Neural progenitor cell (in vitro differentiated cells): ENCODE data around the gene C11orf58. TPM values are rescaled to one million over a fixed set of nuclear protein-coding genes. Genes with fewer than 3 reads are reported as not detected.

Experiments
- DNase-seq: peaks from one replicate; pipeline ENCODE4 v3.0.0-alpha.2; 2016; ENCODE audit warnings: low spot score
- H2AFZ ChIP-seq: fragments of 200-600 bp; sonication (generic); replicated peaks from 2 replicates; pipeline ENCODE4 v1.6.1; 2016; ENCODE audit warnings: antibody characterized with exemption
- H3F3A ChIP-seq: fragments of 200-600 bp; sonication (generic); 2 replicates; pipeline ENCODE4 v1.6.1; 2016; ENCODE audit warnings: antibody characterized with exemption, low read depth
- H3K27ac ChIP-seq: fragments of 200-600 bp; sonication (generic); 2 replicates; pipeline ENCODE4 v1.5.1; 2016; ENCODE audit warnings: mild to moderate bottlenecking
- H3K27me3 ChIP-seq: fragments of 200-600 bp; sonication (generic); 2 replicates; pipeline ENCODE4 v1.6.1; 2016; ENCODE audit warnings: mild to moderate bottlenecking, moderate library complexity
- H3K36me3 ChIP-seq: fragments of 200-600 bp; sonication (generic); 2 replicates; pipeline ENCODE4 v1.5.1; 2016
- H3K4me1 ChIP-seq: fragments of 200-600 bp; sonication (generic); 2 replicates; pipeline ENCODE4 v1.6.1; 2016; ENCODE audit warnings: mixed run types
- H3K4me2 ChIP-seq: fragments of 200-600 bp; sonication (generic); 2 replicates; pipeline ENCODE4 v1.6.1; 2016
- H3K4me3 ChIP-seq: fragments of 200-600 bp; sonication (generic); 2 replicates; pipeline ENCODE4 v1.5.1; 2016
- H3K79me2 ChIP-seq: fragments of 200-600 bp; sonication (generic); 2 replicates; pipeline ENCODE4 v1.6.1; 2016; ENCODE audit warnings: low read depth
- H3K9ac ChIP-seq: fragments of 200-600 bp; sonication (generic); 2 replicates; pipeline ENCODE4 v1.6.1; 2016
- H3K9me3 ChIP-seq: fragments of 200-600 bp; sonication (generic); 2 replicates; pipeline ENCODE4 v1.5.1; 2016; ENCODE audit warnings: low read depth
- H4K20me1 ChIP-seq: fragments of 200-600 bp; sonication (generic); 2 replicates; pipeline ENCODE4 v1.6.1; 2016; ENCODE audit warnings: low read depth
- H3K27ac Mint-ChIP-seq: 3 replicates; pipeline ENCODE4 v1.8.0; 2021; ENCODE audit warnings: mixed read lengths
- H3K27me3 Mint-ChIP-seq: 2 replicates; pipeline ENCODE4 v1.8.0; 2022; ENCODE audit warnings: low read depth, mild to moderate bottlenecking, inconsistent platforms, moderate library complexity, mixed read lengths; ENCODE audit not compliant: insufficient read depth
- H3K36me3 Mint-ChIP-seq: 3 replicates; pipeline ENCODE4 v1.8.0; 2021; ENCODE audit warnings: mixed read lengths
- H3K4me1 Mint-ChIP-seq: 3 replicates; pipeline ENCODE4 v1.8.0; 2021; ENCODE audit warnings: mixed read lengths
- H3K4me3 Mint-ChIP-seq: 3 replicates; pipeline ENCODE4 v1.8.0; 2021; ENCODE audit warnings: mild to moderate bottlenecking, moderate library complexity, mixed read lengths
- H3K9me3 Mint-ChIP-seq: 3 replicates; pipeline ENCODE4 v1.8.0; 2020; ENCODE audit warnings: mixed read lengths
- CTCF ChIP-seq: fragments of 200-600 bp; sonication (generic); IDR thresholded peaks from 2 replicates; pipeline ENCODE4 v1.5.1; 2017; ENCODE audit warnings: antibody characterized with exemption, mild to moderate bottlenecking
- EZH2 ChIP-seq: fragments of 200-600 bp; sonication (generic); IDR thresholded peaks from 2 replicates; pipeline ENCODE4 v1.6.1; 2017; ENCODE audit warnings: antibody characterized with exemption, mild to moderate bottlenecking, moderate library complexity
- EZH2phosphoT487 ChIP-seq: fragments of 200-600 bp; sonication (generic); IDR thresholded peaks from 2 replicates; pipeline ENCODE4 v1.6.1; 2017; ENCODE audit warnings: antibody characterized with exemption
- total RNA-seq: library from RNA; depleted of rRNA; stranded (reverse); fragments of >200 nt; gene quantifications from 2 replicates; pipeline ENCODE4 v1.2.3, GENCODE V29; 2015; ENCODE audit warnings: low replicate concordance

C11orf58 gene
- total RNA-seq, 1 donor from 2014 or later: 320 TPM

DNA sequence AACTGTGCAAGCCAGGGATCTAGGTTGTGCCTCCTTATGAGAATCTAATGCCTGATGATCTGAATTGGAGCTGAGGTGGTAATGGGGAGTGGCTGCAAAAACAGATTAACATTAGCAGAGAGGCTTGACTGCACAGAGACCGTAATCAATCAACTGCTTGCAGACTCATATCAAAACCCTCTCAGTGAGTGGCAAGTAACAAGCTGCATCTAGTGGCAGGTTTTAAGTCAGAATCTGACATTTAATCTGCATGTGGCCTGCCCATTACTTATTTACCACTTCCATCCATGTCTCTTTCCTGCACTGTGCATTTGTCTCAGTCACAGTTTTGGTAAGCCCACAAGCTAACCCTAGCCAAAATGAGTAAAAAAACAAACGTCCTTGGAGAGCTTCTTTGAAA, 11.2 kb downstream of the C11orf58 start:
- Mint-ChIP-seq H3K9me3 (no peaks in the 10 kb centered on the region), H3K36me3 (peaks cover 65% of the 10 kb centered on the region), H3K4me1 (peaks cover 5% of the 10 kb centered on the region), H3K27ac (no peak overlapping the region), H3K27me3 (no peaks in the 10 kb centered on the region), H3K4me3 (no peak overlapping the region)
- H3K9me3 ChIP-seq: no peaks in the 10 kb centered on the region
- peaks cover 52% of the 10 kb centered on the region for H3K79me2 ChIP-seq
- no peak for DNase-seq
- TF ChIP-seq CTCF: no peak
- TF ChIP-seq EZH2: no peak
- peaks cover 4% of the 10 kb centered on the region for H3F3A ChIP-seq
- H2AFZ ChIP-seq: no peak overlapping the region
- no peaks in the 10 kb centered on the region for H3K27me3 ChIP-seq
- peaks cover 73% of the 10 kb centered on the region for H4K20me1 ChIP-seq
- no peaks in the 10 kb centered on the region for H3K4me1 ChIP-seq
- no peak overlapping the region for H3K4me3 ChIP-seq
- no peak overlapping the region for H3K27ac ChIP-seq
- no peak overlapping the region for H3K4me2 ChIP-seq
- H3K9ac ChIP-seq: no peak overlapping the region
- peaks cover 64% of the 10 kb centered on the region for H3K36me3 ChIP-seq

GRCh38 chr11:16750417-16750816, 12.0 kb downstream of the C11orf58 start:
- Mint-ChIP-seq H3K27me3 (no peaks in the 10 kb centered on the region), H3K9me3 (no peaks in the 10 kb centered on the region), H3K4me1 (peaks cover 4% of the 10 kb centered on the region), H3K27ac (no peak overlapping the region), H3K36me3 (peaks cover 60% of the 10 kb centered on the region), H3K4me3 (no peak overlapping the region)
- H3K79me2 ChIP-seq: peaks cover 44% of the 10 kb centered on the region
- no peaks in the 10 kb centered on the region for H3K27me3 ChIP-seq
- peaks cover 66% of the 10 kb centered on the region for H4K20me1 ChIP-seq
- H3K4me3 ChIP-seq: no peak overlapping the region
- H3K4me2 ChIP-seq: no peak overlapping the region
- DNase-seq: no peak
- no peak overlapping the region for H3K27ac ChIP-seq
- TF ChIP-seq EZH2phosphoT487: no peak
- no peak for TF ChIP-seq EZH2
- no peak for TF ChIP-seq CTCF
- no peak overlapping the region for H3K9ac ChIP-seq
- no peaks in the 10 kb centered on the region for H3K9me3 ChIP-seq
- H3F3A ChIP-seq: peaks cover 8% of the 10 kb centered on the region
- peaks cover 62% of the 10 kb centered on the region for H3K36me3 ChIP-seq
- H3K4me1 ChIP-seq: no peaks in the 10 kb centered on the region
- H2AFZ ChIP-seq: no peak overlapping the region

GRCh38 chr11:16758382-16759024, 20.1 kb downstream of the C11orf58 start:
- no peak overlapping the region for H3K4me2 ChIP-seq
- no peak overlapping the region for H3K4me3 Mint-ChIP-seq
- H3K36me3 ChIP-seq: peaks cover 14% of the 10 kb centered on the region
- H2AFZ ChIP-seq: no peak overlapping the region
- H3K9ac ChIP-seq: no peak overlapping the region
- TF ChIP-seq CTCF: no peak
- TF ChIP-seq EZH2: no peak
- no peak for TF ChIP-seq EZH2phosphoT487
- no peak overlapping the region for H3K27ac Mint-ChIP-seq
- H3K27me3 ChIP-seq: no peaks in the 10 kb centered on the region
- no peak overlapping the region for H3K27ac ChIP-seq
- H3K27me3 Mint-ChIP-seq: no peaks in the 10 kb centered on the region
- no peaks in the 10 kb centered on the region for H3K4me1 Mint-ChIP-seq
- DNase-seq: no peak
- H3F3A ChIP-seq: peaks cover 43% of the 10 kb centered on the region
- H3K4me3 ChIP-seq: no peak overlapping the region
- peaks cover 4% of the 10 kb centered on the region for H4K20me1 ChIP-seq
- H3K9me3 ChIP-seq: no peaks in the 10 kb centered on the region
- H3K9me3 Mint-ChIP-seq: no peaks in the 10 kb centered on the region
- H3K4me1 ChIP-seq: no peaks in the 10 kb centered on the region
- H3K79me2 ChIP-seq: no peaks in the 10 kb centered on the region
- peaks cover 24% of the 10 kb centered on the region for H3K36me3 Mint-ChIP-seq
